Measurements from ENCODE around the gene RCE1.

Gene RCE1

DNA sequence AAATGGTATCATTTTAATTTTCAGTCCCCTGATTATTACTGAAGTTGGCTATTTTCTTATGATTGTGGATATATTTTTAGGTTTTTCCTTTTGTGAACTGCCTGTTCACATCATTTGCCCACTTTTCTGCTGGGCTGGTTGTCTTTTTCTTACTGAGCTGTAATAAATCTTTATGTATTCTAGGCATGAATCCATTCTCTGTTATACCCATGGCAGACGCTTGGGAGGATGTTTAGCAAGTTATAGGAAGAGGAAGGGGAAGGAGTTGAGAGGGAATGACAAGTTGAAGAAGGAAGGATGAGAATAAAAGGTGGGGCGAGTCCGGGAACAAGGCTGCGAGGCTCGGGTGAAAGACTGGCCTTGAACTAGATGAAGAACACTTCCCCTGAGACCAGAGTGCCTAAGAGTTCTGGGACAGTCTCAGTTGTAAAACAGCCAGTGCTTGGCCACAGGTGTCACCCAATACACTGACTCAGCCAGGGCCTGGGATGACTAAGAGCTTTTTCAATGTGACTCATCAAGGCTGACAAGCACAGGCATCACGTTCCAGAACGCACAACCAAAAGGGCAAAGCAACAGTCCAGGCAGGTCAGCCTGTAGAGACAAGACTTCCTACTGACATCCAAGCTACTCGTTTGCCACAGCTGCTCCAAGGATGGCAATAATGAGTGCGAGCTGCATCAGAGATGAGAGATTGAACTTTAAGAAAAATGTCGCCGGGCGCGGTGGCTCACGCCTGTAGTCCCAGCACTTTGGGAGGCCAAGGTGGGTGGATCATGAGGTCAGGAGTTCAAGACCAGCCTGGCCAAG, 48.8 kb downstream of the RCE1 start:
- no peak for DNase-seq

DNA sequence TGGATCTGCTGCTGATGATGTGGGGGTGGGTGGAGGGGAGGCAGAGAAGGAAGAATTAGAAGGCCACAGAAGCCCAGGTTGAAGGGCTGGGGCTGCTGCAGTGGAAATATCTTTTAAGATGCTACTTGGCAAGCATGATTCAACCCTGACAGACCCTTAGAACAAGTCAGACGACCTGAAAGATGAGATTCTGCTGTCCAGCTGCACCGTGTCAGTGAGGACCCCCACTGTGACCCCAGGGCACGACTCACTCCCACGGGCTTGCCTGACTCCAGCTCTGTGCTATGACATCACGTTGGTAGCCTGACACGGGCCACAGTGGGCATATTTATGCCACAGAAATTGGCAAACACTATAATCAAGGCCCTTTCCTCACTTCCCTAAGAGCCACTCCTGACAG, 49.7 kb downstream of the RCE1 start:
- no peak for DNase-seq

DNA sequence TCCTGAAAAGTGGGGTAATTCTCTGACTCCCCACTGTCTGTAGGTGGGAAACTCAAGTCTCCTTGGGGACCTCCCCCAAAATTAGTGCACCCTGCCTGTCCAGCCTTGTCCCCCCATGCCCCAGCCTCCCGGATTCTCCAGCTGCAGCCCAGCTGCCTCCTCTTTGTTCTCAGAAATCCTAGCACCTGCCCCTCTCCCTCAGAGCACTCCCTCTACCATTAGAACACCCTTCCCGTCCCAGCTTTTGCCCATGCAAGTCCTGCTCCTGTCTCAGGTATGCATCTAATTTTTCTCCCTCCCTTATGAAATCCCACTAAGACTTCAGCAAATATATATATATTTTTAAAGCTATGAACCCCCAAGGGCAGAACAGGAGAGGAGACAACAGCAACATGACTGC, 50.9 kb downstream of the RCE1 start:
- DNase-seq: no peak
